ENCODE data around the gene KIF16B.

GRCh38 chr20:16537918-16538317 lies 35.3 kb downstream of the KIF16B start:
- no peak for TF ChIP-seq CTCF (conservative IDR thresholded peaks at IDR 0.05; ENCODE audit: low read depth, low read length)
- no peak for TF ChIP-seq EZH2 (IDR thresholded peaks at IDR 0.05; ENCODE audit: low read length, unreplicated experiment)

All from PC-3 (cell line).